HepG2 (cell line): ENCODE data around the gene SKIL. TPM values are rescaled to one million over a fixed set of nuclear protein-coding genes. Genes with fewer than 3 reads are reported as not detected.

Experiments
- ARID2 ChIP-seq: sonication (generic); formaldehyde crosslinking; IDR thresholded peaks from 2 replicates; pipeline ENCODE4 v1.8.1; 2022; ENCODE audit warnings: mild to moderate bottlenecking, missing genetic modification reagents, borderline replicate concordance
- BCL3 ChIP-seq: sonication (generic); formaldehyde crosslinking; IDR thresholded peaks from 2 replicates; pipeline ENCODE4 v1.5.1; 2020; ENCODE audit warnings: mild to moderate bottlenecking, missing genetic modification reagents, moderate library complexity
- EP300 ChIP-seq, 3 experiments: sonication (generic) in 1 of 3; formaldehyde crosslinking in 1 of 3; IDR thresholded peaks; 2 replicates each; pipeline versions ENCODE4 v1.5.1 to v1.6.1; 2011 to 2020; ENCODE audit warnings: low read depth in 2 of 3, low read length in 2 of 3, borderline replicate concordance in 1 of 3, improper control_type of control experiment in 1 of 3, mild to moderate bottlenecking in 1 of 3, missing genetic modification reagents in 1 of 3, moderate library complexity in 1 of 3
- MIER3 ChIP-seq: IDR thresholded peaks from 2 replicates; pipeline ENCODE4 v1.6.1; 2016; ENCODE audit warnings: missing compliant biosample characterization, borderline replicate concordance
- MYPOP ChIP-seq: sonication (generic); formaldehyde crosslinking; IDR thresholded peaks from 2 replicates; pipeline ENCODE4 v1.8.1; 2023; ENCODE audit warnings: mild to moderate bottlenecking, moderate library complexity, missing genetic modification reagents
- PHB2 ChIP-seq: fragments of 450-650 bp; IDR thresholded peaks from 2 replicates; pipeline ENCODE4 v1.6.1; 2018; ENCODE audit not compliant: partially characterized antibody
- SMAD9 ChIP-seq: sonication (generic); formaldehyde crosslinking; IDR thresholded peaks from 2 replicates; pipeline ENCODE4 v1.5.1; 2020; ENCODE audit warnings: mild to moderate bottlenecking, missing genetic modification reagents
- TOE1 ChIP-seq: sonication (generic); formaldehyde crosslinking; IDR thresholded peaks from 2 replicates; pipeline ENCODE4 v1.4.0; 2020; ENCODE audit warnings: mild to moderate bottlenecking, missing genetic modification reagents
- UBTF ChIP-seq: sonication (generic); formaldehyde crosslinking; IDR thresholded peaks from 2 replicates; pipeline ENCODE4 v1.4.0; 2020; ENCODE audit warnings: mild to moderate bottlenecking, missing genetic modification reagents
- USF2 ChIP-seq, 2 experiments: sonication (generic) in 1 of 2; formaldehyde crosslinking in 1 of 2; IDR thresholded peaks; 2 replicates each; pipeline versions ENCODE4 v1.5.1 to v1.6.1; 2011 to 2020; ENCODE audit warnings: borderline replicate concordance in 1 of 2, low read depth in 1 of 2, low read length in 1 of 2, mild to moderate bottlenecking in 1 of 2, missing genetic modification reagents in 1 of 2, moderate library complexity in 1 of 2
- ZBTB34 ChIP-seq: sonication (generic); formaldehyde crosslinking; IDR thresholded peaks from 2 replicates; pipeline ENCODE4 v1.8.0; 2022; ENCODE audit warnings: mild to moderate bottlenecking, missing genetic modification reagents
- ZEB1 ChIP-seq: IDR thresholded peaks from 2 replicates; pipeline ENCODE4 v1.6.1; 2012; ENCODE audit warnings: mild to moderate bottlenecking, low read depth, inconsistent platforms; ENCODE audit not compliant: insufficient replicate concordance
- ZMYM3 ChIP-seq: sonication (generic); formaldehyde crosslinking; IDR thresholded peaks from 2 replicates; pipeline ENCODE4 v1.5.1; 2020; ENCODE audit warnings: mild to moderate bottlenecking, missing genetic modification reagents
- ZNF879 ChIP-seq: sonication (generic); formaldehyde crosslinking; IDR thresholded peaks from 2 replicates; pipeline ENCODE4 v1.8.1; 2023; ENCODE audit warnings: missing genetic modification reagents
- ZNF891 ChIP-seq: sonication (generic); formaldehyde crosslinking; IDR thresholded peaks from 2 replicates; pipeline ENCODE4 v1.5.0; 2020; ENCODE audit warnings: mild to moderate bottlenecking, missing genetic modification reagents
- ZSCAN22 ChIP-seq: sonication (generic); formaldehyde crosslinking; IDR thresholded peaks from 2 replicates; pipeline ENCODE4 v1.4.0; 2020; ENCODE audit warnings: mild to moderate bottlenecking, missing genetic modification reagents
- ZSCAN5A ChIP-seq: sonication (generic); formaldehyde crosslinking; IDR thresholded peaks from 2 replicates; pipeline ENCODE4 v1.8.0; 2022; ENCODE audit warnings: mild to moderate bottlenecking, missing genetic modification reagents, borderline replicate concordance
- polyA plus RNA-seq, 8 experiments: library from polyadenylated mRNA; depleted of rRNA in 3 of 8; stranded (reverse) in 7 of 8; unstranded in 1 of 8; fragments of >200 nt; fragmentation: Illumina TruSeq in 4 of 8; extraction: Trizol in 4 of 8; gene quantifications; 2 replicates each; pipeline versions ENCODE4 v1.2.1 to v1.2.3, GENCODE V29; 2011 to 2016; ENCODE audit warnings: low read depth in 4 of 8, missing spikeins in 1 of 8, mixed read lengths in 1 of 8; ENCODE audit not compliant: insufficient read depth in 1 of 8
- total RNA-seq, 5 experiments: library from RNA; depleted of rRNA; stranded (reverse); fragments of >200 nt; fragmentation: Illumina TruSeq; extraction: Trizol; gene quantifications; 2 replicates each; pipeline ENCODE4 v1.2.3, GENCODE V29; 2016; ENCODE audit warnings: low read depth in 1 of 5

Gene SKIL
- total and polyA plus RNA-seq, 2 of the 13 experiments (the other 11 are each of a cell fraction or from before 2014, with no cell fraction given), result 5.2 to 20.7 TPM

GRCh38 chr3:170425491-170426239, 68.2 kb downstream of the SKIL start (continued):
- TF ChIP-seq USF2 (IDR thresholded peaks at IDR 0.05; ENCODE audit: low read depth, low read length) (no peak), USF2 (CRISPR knock-in tag; IDR thresholded peaks at IDR 0.05; ENCODE audit: borderline replicate concordance) (no peak; the same call in 1 of the 2 replicates), ZEB1 (peak; percentile 59), ARID2 (no peak), MYPOP (peak; percentile 63; the same call in 1 of the 2 replicates), BCL3 (0 out of 2 replicates have a peak, but pooled peaks have one; percentile 40), ZSCAN22 (no peak), ZMYM3 (CRISPR knock-in tag) (peak; percentile 86; the same call in 1 of the 2 replicates), ZNF879 (CRISPR knock-in tag) (no peak), UBTF (peak; percentile 50), MIER3 (no peak), EP300 (IDR thresholded peaks at IDR 0.05; ENCODE audit: low read depth in 2 of 2, low read length in 2 of 2) (peak in 1 of 2 experiments; percentile 61; a peak in 1 of 4 replicates), EP300 (CRISPR knock-in tag; IDR thresholded peaks at IDR 0.05; ENCODE audit: borderline replicate concordance) (peak; percentile 62; the same call in 1 of the 2 replicates), SMAD9 (CRISPR knock-in tag) (no peak), ZNF891 (CRISPR knock-in tag) (no peak), ZSCAN5A (peak; percentile 69; the same call in 1 of the 2 replicates), TOE1 (no peak), ZBTB34 (CRISPR knock-in tag) (peak; percentile 62; the same call in 1 of the 2 replicates), PHB2 (no peak)
